Lung microvascular endothelial cell (primary cell): ENCODE results near the gene USP5. TPM values are rescaled to one million over a fixed set of nuclear protein-coding genes. Genes with fewer than 3 reads are reported as not detected.
A peak's percentile ranks its signal among the peaks of the same experiment; 100 is the strongest.

Experiments used
- DNase-seq, 2 donors: peaks; one replicate each; pipeline versions ENCODE4 v3.0.0 to v3.0.0-alpha.2; 2010; ENCODE audit warnings: low read depth in 2 of 2
- total RNA-seq: library from RNA; depleted of rRNA; stranded (reverse); fragments of >200 nt; gene quantifications from 2 replicates; pipeline ENCODE4 v1.2.1, GENCODE V29; 2014

Gene USP5
- total RNA-seq, 1 donor from 2014 or later: 57.9 TPM

DNA sequence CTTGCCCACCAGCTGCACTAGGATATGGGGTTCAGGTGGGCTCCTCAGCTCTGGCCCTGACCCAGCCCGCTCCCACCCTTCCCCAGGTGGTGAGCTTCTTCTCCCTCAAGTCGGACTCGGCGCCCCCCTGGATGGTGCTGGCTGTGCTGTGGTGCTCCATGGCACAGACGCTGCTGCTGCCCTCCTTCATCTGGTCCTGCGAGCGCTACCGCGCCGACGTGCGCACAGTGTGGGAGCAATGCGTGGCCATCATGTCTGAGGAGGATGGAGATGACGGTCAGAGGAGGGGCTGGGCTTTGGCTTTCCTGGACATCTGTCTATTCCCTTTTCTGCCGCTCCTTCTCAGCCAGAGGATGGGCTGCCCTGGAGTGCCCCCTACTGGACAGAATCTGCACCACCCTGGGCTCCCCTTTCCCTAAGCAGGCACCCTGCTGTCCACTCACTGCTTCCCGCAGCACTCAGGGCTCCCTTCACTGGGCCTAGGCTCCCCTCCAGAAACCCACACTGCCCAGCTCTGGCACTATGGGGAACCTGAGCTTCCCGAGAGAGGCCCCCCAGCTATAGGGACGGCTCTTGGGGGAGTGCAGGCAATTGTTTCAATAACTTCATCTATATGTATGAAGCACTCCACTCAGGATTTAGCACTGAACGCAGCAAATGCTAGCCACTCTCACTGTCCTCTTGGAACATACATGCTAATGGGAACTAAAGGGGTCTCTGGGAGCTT, 26.4 kb upstream of the USP5 start:
- peak; percentile 86 to 92 for DNase-seq

DNA sequence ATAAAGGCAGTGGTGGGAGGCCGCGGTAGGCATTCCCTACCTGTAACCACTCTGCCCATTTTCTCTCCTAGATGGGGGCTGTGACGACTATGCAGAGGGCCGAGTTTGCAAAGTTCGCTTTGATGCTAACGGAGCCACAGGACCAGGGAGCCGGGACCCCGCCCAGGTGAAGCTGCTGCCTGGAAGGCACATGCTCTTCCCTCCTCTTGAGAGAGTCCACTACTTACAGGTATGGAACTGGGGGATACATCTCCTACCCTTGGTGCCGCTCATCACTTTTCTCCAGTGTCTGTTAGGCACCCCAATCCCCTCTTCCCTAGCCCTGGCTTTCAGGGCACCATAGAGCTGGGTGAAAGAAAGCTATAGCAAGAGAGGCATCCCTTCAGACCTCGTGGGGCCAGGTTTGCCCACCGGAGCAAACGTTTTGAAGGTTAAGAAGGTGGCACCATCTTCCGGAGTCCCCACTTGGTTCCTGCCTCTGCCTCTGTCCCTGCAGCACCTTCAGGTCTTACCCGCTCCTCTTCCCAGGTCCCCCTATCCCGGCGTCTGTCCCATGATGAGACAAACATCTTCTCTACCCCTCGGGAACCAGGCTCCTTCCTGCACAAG, 25.7 kb upstream of the USP5 start:
- no peak for DNase-seq

DNA sequence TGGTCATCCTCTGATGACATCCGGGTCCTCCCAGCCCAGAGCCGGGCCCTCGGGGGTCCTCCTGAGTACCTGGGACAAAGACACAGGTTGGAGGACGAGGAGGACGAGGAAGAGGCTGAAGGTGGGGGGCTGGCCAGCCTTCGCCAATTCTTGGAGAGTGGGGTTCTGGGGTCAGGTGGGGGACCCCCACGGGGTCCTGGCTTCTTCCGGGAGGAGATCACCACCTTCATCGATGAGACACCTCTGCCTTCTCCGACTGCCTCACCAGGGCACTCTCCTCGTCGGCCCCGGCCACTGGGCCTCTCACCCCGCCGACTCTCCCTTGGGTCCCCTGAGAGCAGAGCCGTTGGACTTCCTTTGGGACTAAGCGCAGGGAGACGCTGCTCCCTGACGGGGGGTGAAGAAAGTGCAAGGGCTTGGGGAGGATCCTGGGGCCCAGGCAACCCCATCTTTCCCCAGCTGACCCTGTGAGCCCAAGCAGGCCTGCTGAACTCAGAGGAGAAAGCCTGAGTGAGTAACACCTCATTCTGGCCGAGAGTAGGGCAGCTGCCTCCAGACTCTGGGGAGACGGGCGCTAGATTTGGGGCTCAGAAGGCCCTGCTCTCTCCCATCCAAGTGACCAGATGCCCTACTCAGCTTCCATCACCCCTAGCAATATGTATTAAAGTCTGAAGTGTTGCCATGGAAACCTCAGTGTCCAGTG, 25.1 kb upstream of the USP5 start:
- DNase-seq: no peak

DNA sequence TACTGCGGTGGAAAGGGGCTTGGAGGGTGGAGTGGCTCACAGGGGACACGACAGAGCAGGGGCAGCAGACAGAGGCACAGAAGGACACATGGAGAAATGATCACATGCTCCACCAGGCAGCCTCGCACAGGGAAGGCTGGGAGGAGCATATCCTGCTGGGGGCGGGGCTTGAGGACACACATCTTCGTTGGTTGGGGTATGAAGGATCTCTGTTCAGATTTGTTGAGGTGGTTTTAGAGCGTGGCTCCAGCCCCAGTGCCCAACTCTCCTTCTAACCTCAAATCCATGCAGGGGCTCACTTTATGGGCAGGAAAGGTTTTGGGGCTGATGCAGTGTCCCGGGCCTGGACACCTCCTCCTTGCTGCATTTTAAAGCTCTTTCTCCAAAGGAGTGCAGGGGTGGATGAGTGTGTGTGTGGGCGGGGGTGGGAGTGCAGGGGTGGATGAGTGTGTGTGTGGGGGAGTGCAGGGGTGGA, 24.5 kb upstream of the USP5 start:
- peak; percentile 43 to 80 for DNase-seq

DNA sequence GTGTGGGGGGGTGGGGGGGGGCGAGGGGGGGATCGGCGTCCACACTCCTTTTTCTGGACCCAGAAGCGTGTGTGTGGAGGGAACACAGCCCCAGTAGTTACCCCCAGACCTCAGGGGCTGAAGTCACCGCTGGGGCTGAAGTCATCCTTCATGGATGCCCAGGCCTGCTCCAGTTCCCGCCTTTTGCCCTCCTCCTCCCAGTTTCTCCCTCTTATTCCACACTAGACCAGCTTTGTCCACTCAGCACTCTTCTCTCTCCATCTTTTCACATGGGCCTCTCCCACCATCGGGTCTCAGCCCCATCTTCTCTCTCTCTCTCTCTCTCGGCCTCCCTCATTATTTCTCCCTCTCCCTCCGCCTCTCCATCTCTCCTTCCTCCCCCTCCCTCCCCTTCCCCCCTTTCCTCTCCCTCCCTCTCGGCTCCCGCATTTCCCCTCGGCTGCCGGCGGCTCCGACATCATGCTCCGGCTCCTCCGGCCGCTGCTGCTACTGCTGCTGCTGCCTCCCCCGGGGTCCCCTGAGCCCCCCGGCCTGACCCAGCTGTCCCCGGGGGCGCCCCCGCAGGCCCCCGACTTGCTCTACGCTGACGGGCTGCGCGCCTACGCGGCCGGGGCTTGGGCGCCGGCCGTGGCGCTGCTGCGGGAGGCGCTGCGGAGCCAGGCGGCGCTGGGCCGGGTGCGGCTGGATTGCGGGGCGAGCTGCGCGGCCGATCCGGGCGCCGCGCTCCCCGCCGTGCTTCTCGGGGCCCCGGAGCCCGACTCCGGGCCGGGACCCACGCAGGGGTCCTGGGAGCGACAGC, 23.8 kb upstream of the USP5 start, which contains the start of gene P3H3:
P3H3 (plus strand) TSS at position 426 of the 799 bp plus-strand sequence; CDS start at position 460, 34 bp downstream.
- DNase-seq: peak; percentile 39 to 47

DNA sequence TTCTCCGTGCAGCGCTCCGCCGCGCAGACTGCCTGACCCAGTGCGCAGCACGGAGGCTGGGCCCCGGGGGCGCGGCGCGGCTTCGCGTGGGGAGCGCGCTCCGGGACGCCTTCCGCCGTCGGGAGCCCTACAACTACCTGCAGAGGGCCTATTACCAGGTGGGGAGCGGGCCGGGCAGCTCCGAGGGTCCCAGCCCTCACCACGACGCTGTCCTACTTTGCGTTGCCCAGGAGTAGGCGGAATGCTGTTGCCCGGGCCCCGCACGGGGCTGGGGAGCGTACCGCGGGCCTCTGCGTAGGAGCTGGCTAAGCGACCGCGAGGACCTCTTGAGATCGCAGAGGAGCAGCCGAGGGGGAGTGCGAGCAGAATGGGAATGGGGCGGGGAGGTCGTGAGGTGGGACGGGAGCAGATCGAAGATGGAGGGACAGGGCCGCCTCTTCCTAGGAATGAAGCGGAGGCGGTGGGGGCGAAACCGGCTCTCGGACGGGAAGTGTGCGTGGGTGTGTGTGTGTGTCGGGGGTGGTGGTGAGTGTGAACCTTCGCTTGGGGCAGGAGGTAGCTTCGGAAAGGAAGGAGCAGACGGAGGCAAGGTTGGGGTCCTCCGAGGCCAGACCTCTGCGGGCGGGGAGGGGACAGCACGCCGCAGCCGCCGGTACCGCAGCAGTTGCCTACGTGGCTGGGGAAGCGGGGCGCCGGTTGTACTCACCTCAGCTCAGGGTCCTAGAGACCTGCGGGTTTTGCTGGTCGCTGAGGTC, 23.0 kb upstream of the USP5 start:
- peak; percentile 58 to 66 for DNase-seq

DNA sequence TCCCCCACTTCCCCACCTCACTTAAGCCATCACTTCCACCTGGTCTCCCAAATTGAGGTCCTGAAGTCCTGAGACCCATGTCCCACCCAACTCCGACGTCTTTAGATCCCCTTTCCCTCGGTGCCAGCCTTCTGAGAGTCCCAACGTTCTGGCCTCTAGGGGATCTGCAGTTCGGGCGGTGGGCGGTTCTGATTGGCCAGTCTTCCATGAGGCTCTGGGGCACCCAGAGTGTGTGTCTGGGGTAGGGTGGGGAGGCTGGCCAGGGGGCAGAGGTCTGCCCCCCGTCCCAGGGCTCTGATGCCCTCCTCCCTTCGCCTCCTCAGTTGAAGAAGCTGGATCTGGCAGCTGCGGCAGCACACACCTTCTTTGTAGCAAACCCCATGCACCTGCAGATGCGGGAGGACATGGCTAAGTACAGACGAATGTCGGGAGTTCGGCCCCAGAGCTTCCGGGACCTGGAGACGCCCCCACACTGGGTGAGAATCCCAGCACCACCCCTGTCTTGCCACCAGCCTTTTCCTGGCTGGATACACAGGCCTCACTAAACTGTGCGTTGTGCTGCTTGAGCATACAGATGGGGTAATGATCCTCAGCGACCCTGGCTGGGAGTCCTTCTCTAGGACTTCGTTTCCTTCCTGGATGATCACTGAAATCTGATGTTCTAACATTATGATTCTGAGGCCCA, 22.3 kb upstream of the USP5 start:
- DNase-seq: no peak

DNA sequence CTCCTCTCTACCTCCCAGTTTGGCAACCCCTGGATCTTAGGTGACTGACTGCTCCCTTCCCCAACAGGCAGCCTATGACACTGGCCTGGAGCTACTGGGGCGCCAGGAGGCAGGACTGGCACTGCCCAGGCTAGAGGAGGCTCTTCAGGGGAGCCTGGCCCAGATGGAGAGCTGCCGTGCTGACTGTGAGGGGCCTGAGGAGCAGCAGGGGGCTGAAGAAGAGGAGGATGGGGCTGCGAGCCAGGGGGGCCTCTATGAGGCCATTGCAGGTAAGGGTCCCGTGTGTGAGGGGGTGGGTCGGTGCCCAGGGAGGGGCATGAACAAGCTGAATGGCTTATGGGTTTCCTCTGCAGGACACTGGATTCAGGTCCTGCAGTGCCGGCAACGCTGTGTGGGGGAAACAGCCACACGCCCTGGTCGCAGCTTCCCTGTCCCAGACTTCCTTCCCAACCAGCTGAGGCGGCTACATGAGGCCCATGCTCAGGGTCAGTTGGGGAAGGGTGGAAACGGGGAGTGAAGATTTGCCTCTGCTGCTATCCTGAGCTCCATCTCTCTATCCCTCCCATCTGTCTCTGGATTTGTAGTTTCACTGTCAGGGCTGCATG, 21.6 kb upstream of the USP5 start:
- no peak for DNase-seq

DNA sequence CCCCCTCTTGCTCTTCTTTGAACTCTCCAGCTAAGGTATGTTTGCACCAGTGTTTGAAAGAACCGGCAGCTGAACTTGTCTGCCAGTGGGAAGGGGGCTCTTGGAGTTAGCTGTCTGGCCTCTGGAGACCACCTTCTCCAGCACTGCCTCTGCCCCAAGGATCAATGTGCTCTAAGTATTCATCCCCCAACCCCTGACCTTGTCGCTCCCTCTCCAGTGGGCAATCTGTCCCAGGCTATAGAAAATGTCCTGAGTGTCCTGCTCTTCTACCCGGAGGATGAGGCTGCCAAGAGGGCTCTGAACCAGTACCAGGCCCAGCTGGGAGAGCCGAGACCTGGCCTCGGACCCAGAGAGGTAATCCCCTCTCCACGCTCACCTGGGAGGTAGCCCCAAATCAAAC, 21.0 kb upstream of the USP5 start:
- no peak for DNase-seq

DNA sequence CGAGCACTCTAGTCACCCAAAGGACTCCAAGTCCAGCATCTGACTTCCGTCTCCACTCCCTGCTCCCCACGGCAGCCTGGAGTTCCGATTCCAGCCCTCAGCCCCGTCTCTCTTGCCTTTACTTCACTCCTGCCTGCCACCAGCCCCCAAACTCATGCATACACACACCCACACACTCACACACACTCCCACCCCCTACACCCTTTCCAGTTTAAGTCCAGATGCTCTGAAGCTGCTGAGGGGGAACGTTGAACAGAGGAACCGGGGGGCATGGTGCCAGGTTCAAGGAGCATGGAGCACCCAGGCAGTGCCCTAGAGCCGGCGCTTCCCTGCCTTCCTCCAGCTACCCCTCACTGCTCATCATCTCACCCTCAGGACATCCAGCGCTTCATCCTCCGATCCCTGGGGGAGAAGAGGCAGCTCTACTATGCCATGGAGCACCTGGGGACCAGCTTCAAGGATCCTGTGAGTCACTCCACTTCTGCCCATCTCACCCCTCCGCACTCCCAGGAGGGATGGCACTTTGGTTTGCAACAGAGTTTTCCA, 20.4 kb upstream of the USP5 start:
- DNase-seq: no peak

DNA sequence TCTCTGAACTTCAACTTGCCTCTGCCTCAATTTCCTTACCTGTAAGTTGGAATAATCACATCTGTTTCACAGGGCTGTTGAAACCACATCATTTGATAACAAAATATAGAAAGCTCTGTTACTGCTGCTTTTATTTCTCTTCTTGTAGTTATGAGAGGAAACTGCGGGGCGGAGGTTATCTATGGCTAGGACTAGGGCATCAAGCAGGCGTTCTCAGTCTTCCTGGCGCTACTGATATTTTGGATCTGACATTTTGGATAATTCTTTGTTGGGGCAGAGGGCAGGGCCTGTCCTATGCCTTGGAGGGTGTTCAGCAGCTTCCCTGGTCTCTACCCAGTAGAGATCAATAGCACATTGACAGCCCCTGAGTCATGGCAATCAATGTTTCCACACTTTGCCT, 19.8 kb upstream of the USP5 start:
- DNase-seq: peak in 1 of 2 donors; percentile 31

DNA sequence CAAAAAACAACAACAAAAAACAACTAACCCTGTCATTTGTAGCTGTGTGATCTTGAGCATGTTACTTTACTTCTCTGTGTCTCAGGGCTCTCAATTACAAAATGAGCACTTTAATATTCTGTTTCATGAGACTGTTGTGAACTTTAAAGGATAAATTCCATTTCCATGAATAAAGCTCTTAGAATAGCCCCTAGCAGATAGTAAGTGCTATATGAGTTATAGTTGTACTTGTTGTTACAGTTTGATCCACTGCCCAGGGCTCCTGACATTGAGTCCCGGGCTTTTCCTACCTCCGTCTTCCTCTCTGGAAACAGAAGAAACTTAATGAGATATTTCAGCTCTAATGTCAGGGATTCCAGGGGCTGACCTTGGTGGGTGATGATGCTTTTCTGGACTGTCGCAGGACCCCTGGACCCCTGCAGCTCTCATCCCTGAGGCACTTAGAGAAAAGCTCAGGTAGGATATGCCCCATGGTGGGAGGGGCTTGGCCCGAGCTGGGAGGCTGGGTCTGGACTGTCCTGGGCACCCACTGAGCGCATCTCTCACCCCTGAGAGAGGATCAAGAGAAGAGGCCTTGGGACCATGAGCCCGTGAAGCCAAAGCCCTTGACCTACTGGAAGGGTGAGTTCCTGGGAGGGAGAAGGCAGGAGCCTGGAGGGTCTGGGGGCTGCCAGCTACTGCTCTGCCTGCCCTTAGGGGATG, 18.6 kb upstream of the USP5 start:
- DNase-seq: no peak

DNA sequence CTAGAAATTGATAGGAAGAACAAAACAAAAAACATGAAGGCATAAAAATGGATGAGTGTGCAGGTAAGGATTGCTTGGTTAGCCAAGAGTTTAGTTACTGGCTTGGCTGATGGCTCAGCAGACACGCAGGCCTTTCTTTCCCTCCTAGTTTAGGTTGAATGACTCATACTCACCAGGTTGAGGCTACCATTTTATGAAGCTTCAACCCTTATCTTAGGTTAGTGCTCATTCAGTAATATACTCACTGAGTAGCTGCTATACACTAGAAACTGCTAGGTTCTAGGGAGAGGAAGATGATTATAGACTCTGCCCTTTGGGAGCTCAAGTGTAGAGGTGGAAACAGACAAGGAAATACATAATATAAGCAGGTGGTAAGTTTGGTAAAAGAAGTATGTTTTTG, 17.7 kb upstream of the USP5 start:
- DNase-seq: no peak

DNA sequence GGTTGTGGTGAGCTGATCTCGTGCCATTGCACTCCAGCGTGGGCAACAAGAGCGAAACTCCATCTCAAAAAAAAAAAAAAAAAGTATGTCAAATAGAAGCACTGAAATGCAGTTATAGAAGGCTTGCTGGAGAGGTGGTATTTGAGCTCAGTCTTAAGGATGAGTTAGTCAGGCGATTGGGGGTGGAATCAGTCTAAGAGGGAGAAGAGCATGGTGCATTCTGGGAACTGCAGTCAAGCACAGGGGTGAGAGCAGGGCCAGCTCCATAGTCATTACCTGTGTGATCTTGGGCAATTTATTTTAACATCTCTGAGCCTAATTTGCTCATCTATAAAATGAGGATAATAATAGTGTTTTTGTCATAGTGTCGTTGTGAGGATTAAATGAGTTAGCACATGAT, 17.1 kb upstream of the USP5 start:
- DNase-seq: no peak

DNA sequence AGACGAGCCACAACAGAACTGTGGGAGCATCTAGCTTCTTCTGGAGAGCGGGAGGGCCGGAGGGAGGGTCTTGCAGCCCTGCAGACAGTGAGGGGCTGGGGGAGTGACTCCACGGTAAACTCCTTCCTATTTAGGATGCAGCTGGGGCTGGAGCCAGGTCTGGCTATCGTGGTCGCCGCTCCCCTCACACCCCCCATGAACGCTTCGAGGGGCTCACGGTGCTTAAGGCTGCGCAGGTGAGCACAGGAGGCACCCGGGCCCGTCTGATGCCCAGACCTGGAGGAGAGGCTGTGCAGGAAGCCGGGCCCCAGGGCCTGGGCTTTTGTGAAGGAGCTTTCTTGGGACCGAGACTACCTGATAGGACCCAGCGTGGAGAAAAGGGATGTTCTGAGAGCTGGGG, 15.1 kb upstream of the USP5 start:
- no peak for DNase-seq

DNA sequence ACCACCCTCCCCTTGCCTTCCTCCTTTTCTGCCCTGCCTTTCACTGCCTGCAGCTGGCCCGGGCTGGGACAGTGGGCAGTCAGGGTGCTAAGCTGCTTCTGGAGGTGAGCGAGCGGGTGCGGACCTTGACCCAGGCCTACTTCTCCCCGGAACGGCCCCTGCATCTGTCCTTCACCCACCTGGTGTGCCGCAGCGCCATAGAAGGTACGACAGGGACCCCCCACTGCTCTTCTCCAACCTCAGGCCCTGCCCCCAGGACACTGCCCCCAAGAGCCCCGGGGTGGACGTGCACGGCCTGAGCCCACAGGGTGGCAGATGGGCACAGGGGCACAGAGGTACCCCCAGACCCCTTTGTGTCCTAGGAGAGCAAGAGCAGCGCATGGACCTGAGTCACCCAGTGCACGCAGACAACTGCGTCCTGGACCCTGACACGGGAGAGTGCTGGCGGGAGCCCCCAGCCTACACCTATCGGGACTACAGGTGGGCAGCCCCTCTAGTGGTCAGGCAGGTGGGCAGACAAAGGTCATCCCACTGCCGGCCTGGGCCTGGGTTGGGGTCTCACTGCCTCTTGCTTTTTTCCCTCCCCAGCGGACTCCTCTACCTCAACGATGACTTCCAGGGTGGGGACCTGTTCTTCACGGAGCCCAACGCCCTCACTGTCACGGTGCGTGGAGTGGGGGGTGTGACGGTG, 14.4 kb upstream of the USP5 start:
- no peak for DNase-seq

DNA sequence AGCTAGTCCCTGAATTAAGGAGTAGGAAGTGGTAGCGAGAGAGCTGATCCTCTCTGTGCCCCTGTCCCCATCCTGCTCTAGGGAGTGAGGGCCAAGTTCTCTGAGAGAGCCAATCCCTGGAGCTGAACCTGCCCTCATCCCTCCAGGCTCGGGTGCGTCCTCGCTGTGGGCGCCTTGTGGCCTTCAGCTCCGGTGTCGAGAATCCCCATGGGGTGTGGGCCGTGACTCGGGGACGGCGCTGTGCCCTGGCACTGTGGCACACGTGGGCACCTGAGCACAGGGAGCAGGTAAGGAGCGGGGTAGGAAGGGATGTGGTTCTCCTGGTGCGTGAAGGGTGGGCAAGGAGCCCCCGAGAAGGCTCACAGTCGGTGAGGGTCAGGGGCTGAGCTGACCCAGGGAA, 13.1 kb upstream of the USP5 start:
- DNase-seq: no peak

DNA sequence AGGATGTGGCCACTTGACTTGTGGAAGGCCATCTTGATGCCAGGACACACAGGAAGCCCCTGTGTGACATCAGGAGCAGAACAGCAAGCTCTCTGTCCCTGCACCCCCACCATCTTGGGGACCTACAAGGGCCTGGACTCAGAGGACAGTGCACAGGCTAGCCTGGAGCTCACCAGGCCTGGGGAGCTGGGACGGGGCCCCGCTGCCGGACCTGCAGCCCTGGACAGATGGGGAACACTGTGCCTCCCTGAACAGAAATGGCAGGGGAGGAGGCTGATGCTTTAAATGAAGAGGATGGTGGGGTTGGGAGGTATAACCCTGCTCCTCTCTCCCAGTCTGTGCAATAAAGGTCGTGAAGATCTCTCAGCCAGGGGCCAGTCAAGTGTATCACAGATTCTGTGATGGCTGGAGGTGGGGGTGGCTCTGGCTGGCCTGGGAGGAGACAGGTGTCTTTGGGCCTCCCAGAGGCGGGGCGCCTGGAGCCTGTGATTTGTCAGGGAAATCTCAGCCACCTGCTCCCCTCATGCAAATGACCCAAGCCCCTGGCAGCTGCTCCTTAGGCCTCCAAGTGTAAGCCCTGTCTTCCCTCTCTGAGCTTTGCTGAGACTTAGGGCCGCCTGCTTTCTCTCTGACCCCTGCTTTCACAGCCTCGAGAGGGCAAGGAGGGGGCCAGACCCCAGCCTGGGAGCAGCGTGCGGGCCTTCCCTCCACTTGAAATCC, 12.3 kb upstream of the USP5 start:
- DNase-seq: no peak
